Femur (tissue), 1 donor: ENCODE data around the gene ACBD6.
A peak's percentile ranks its signal among the peaks of the same experiment; 100 is the strongest.

Experiments used
- DNase-seq: peaks from one replicate; pipeline ENCODE4 v3.0.0-alpha.2; 2017

The ACBD6 gene

GRCh38 chr1:180253585-180254495 lies 248.5 kb downstream of the ACBD6 start:
- DNase-seq, result no peak

DNA sequence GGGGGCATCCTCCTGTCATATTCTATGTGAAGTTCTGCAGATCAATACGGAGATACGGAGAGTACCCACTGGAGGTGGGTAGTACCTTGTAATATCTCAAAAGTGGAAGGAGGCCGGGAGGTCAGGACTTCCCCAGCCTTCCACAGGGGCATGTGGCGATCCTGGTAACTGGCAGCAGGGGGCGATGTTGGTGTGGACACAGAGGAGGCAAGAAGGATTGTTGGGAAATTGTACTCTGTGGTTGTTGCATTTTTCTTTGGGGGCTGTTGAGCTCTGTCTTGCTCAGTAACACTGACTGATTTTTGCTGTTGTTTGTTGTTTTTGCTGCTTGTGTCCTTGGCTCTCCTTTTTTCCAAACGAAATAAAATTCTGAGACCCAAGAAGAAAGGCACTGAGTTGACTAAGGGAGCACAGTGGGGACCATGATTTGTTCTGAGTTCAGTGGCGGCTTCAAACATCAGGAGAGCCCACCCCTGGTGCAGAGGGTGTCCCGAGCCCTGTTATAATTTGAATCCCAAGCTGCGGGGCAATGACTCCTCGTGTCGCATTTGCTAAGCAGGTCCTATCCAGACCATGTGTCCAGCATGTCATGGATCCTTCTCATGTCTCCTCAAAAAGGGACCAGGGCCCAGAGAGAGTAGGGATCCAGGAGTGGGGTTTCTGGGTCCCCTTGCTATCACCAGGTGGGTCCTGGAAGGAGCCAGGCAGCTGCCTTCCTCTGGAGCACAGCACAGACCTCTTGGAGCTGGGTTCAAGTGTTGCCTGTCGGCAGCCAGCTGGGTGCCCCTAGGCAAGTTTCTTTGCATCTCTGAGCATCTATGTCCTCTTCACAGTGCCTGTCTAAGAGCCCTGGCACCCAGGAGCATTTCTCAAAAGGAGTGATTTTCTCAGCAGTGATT lies 249.5 kb downstream of the ACBD6 start:
- peak; percentile 69 for DNase-seq

GRCh38 chr1:180251526-180252305 lies 250.7 kb downstream of the ACBD6 start:
- no peak for DNase-seq

DNA sequence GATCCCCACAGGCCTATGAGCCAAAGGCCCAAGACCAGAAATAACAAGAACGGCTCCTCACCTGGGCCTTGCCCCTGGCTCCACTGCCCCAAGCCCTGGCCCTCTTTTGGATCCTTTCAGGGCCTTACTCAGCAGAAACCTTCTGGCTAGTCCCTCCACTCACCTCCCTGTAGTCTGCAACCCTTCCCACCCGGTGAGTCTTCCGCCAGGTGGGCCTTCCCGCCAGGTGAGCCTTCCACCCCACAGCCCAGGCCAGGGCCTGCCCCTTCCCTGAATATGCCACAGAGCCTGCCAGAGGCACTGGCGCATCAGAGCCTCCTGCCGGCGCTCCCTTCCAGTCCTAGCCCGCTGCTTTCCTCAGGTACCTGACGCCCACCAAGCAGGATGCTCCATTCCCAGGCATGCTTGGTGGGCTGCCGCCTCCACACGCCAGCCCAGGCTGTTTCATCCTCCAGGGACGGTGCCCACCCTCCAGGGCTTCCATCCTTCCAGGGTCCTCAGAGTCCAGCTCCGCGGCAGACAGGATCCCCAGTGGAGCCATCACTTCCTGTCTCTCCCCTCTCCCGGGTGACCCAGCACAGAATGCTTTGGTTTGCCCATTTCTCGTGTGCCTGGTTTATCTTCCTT lies 251.4 kb downstream of the ACBD6 start:
- no peak for DNase-seq

DNA sequence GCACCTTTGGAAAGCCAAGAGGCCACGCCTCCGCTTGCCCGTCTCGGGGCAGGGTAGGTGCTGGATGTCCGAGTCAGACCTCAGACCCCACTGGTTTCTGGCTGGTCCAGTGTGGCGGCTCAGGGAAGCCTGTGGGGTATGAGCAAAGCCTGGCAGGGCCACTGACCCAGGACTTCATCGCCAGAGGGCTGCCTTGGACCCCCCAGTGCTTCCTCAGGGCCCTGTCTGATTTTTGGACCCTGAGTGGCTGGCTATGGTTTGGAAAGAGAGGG lies 251.9 kb downstream of the ACBD6 start:
- DNase-seq, result no peak

DNA sequence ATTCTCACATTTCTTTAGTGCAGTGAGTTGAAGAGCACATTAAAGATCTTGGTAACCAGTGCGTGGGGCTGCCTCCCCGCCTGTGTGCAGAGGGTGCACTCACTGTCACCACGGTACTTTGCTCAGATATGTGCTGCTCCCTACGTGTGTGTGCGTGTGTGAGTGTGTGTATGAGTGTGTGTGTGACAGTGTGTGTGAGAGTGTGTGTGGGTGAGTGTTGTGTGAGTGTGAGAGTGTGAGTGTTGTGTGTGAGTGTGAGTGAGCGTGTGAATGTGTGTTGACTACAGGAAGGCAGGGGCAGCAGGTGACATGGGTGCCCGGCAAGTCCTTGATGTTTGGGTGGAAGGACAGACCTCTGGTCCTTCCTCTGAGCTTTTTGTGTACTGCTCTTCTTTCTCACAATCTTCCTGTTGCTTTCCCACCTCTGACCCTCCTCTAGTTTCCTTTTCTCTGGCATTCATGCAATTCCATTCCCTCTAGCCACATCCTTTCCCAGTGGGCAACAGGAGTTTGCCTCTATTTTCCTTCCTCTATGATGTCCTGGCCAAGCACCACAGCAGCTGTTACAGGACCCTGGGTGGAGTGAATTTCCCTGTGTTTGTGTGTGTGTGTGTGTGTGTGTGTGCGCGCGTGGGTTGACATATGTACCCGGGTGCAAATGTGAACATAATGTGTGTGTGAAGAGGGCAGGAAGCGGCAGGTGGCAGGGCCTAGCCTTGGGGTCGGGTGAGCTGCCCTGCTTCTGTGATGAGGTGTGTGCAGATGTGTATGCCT lies 252.5 kb downstream of the ACBD6 start:
- DNase-seq, result no peak

- no peak for DNase-seq
These were observed 253.4 kb downstream of the ACBD6 start for GRCh38 chr1:180248731-180249681.

- DNase-seq, result no peak
These were observed 254.2 kb downstream of the ACBD6 start for GRCh38 chr1:180248176-180248575.

- no peak for DNase-seq
These were observed 254.8 kb downstream of the ACBD6 start for GRCh38 chr1:180247580-180247979.

- no peak for DNase-seq
These were observed 255.3 kb downstream of the ACBD6 start for GRCh38 chr1:180247061-180247460.

DNA sequence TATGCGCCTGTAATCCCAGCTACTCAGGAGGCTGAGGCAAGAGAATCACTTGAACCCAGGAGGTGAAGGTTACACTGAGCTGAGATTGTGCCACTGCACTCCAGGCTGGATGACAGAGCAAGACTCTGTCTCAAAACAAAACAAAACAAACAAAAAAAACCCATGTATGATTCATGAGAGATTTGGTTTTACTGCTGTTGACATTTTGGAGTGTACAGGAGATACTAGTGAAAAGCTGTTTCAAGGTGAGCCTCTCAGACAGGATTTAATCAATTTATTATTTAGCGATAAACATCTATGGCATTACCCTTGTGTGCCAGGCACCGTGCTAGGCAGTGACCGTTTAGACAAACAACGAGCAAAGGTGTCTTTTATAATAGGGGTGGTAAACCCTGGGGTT lies 255.8 kb downstream of the ACBD6 start:
- DNase-seq, result no peak

- DNase-seq, result peak; percentile 12
These were observed 257.5 kb downstream of the ACBD6 start for GRCh38 chr1:180244840-180245239.

GRCh38 chr1:180243517-180244221 lies 258.7 kb downstream of the ACBD6 start:
- no peak for DNase-seq

GRCh38 chr1:180241716-180242544 lies 260.4 kb downstream of the ACBD6 start:
- DNase-seq, result no peak

- no peak for DNase-seq
These were observed 263.0 kb downstream of the ACBD6 start for GRCh38 chr1:180239145-180240096.

DNA sequence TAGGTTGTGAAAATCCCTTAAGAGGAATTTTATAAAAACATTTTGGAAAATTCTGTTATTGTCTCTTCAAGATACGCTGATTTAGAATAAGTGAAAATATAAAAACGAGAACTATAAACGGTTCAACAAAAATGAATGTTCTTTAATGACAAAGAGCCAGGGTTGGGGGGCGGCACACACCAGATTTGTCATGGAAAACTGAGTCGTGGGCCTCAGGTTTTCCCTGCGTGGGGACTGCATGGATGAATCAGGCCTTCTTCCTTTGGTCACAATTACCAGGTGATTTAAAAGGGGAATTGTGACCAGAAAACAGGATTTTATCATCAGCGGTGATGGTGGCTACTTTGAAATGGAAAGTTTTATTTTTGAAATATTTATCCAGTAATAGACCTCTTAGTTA lies 263.7 kb downstream of the ACBD6 start:
- no peak for DNase-seq
